ENCODE results near the gene PITRM1.

Gene PITRM1

GRCh38 chr10:3127921-3128320 is 44.7 kb downstream of the PITRM1 start:
- no peak for DNase-seq
- Histone ChIP-seq H3K27me3 (replicated peaks) (no peaks in the 10 kb centered on the region), H3K27ac (no peak overlapping the region), H3K4me3 (ENCODE audit: low read depth, low read length) (no peak overlapping the region), H3K36me3 (replicated peaks) (peaks cover 78% of the 10 kb centered on the region)
- in situ Hi-C loops (cut with HindIII; ENCODE audit: low pct_ligation_motif_present, low sequenced_read_pairs) = no loop called here
- TF ChIP-seq CTCF (IDR thresholded peaks at IDR 0.05; ENCODE audit: low read depth, low read length, missing control alignments) = no peak

- peaks cover 78% of the 10 kb centered on the region for H3K36me3 ChIP-seq (replicated peaks)
- DNase-seq = no peak
- H3K27ac ChIP-seq = no peak overlapping the region
- H3K4me3 ChIP-seq (ENCODE audit: low read depth, low read length) = no peak overlapping the region
- in situ Hi-C loops (cut with HindIII; ENCODE audit: low pct_ligation_motif_present, low sequenced_read_pairs) = no loop called here
- no peaks in the 10 kb centered on the region for H3K27me3 ChIP-seq (replicated peaks)
- TF ChIP-seq CTCF (IDR thresholded peaks at IDR 0.05; ENCODE audit: low read depth, low read length, missing control alignments) = no peak
Measured at GRCh38 chr10:3126741-3127346, 45.7 kb downstream of the PITRM1 start.

- no peak for TF ChIP-seq CTCF (IDR thresholded peaks at IDR 0.05; ENCODE audit: low read depth, low read length, missing control alignments)
- H3K4me3 ChIP-seq (ENCODE audit: low read depth, low read length) = no peak overlapping the region
- H3K27ac ChIP-seq = no peak overlapping the region
- in situ Hi-C loops (cut with HindIII; ENCODE audit: low pct_ligation_motif_present, low sequenced_read_pairs) = no loop called here
- H3K27me3 ChIP-seq (replicated peaks) = no peaks in the 10 kb centered on the region
- H3K36me3 ChIP-seq (replicated peaks) = peaks cover 73% of the 10 kb centered on the region
- DNase-seq = no peak
Measured at GRCh38 chr10:3126249-3126648, 46.3 kb downstream of the PITRM1 start.

- DNase-seq = no peak
- in situ Hi-C loops (cut with HindIII; ENCODE audit: low pct_ligation_motif_present, low sequenced_read_pairs) = no loop called here
- H3K4me3 ChIP-seq (ENCODE audit: low read depth, low read length) = no peak overlapping the region
- H3K27me3 ChIP-seq (replicated peaks) = no peaks in the 10 kb centered on the region
- no peak overlapping the region for H3K27ac ChIP-seq
- no peak for TF ChIP-seq CTCF (IDR thresholded peaks at IDR 0.05; ENCODE audit: low read depth, low read length, missing control alignments)
- H3K36me3 ChIP-seq (replicated peaks) = peaks cover 71% of the 10 kb centered on the region
Measured at GRCh38 chr10:3125527-3126170, 46.9 kb downstream of the PITRM1 start.

GRCh38 chr10:3124412-3125175 is 48.0 kb downstream of the PITRM1 start:
- TF ChIP-seq CTCF (IDR thresholded peaks at IDR 0.05; ENCODE audit: low read depth, low read length, missing control alignments) = no peak
- in situ Hi-C loops (cut with HindIII; ENCODE audit: low pct_ligation_motif_present, low sequenced_read_pairs) = no loop called here
- no peak for DNase-seq
- no peaks in the 10 kb centered on the region for H3K27me3 ChIP-seq (replicated peaks)
- peaks cover 64% of the 10 kb centered on the region for H3K36me3 ChIP-seq (replicated peaks)
- H3K27ac ChIP-seq = no peak overlapping the region
- H3K4me3 ChIP-seq (ENCODE audit: low read depth, low read length) = no peak overlapping the region
